ENCODE measurements around the gene STUB1. TPM values are rescaled to one million over a fixed set of nuclear protein-coding genes. Genes with fewer than 3 reads are reported as not detected.
A peak's percentile ranks its signal among the peaks of the same experiment; 100 is the strongest.

The STUB1 gene
- total RNA-seq, 1 donor from 2014 or later, result 125 TPM

DNA sequence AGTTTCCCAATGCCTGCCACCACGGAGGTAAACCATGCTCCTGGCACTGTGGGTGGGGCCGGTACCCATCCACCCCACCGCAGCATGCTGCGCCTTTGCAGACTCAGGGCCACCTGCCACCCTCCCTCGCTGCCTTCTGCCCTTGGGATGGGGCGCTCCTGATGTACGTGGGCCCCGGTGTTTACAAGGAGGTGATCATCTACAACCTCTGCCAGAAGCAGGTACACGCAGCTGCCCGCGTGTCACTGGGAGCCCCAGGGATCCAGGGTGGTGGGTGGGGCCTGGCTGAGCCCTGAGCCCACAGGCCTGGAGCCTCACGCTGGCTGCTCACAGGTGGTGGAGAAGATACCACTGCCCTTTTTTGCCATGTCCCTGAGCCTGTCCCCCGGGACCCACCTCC, 13.6 kb upstream of the STUB1 start:
- DNase-seq (ENCODE audit: low spot score), result no peak

DNA sequence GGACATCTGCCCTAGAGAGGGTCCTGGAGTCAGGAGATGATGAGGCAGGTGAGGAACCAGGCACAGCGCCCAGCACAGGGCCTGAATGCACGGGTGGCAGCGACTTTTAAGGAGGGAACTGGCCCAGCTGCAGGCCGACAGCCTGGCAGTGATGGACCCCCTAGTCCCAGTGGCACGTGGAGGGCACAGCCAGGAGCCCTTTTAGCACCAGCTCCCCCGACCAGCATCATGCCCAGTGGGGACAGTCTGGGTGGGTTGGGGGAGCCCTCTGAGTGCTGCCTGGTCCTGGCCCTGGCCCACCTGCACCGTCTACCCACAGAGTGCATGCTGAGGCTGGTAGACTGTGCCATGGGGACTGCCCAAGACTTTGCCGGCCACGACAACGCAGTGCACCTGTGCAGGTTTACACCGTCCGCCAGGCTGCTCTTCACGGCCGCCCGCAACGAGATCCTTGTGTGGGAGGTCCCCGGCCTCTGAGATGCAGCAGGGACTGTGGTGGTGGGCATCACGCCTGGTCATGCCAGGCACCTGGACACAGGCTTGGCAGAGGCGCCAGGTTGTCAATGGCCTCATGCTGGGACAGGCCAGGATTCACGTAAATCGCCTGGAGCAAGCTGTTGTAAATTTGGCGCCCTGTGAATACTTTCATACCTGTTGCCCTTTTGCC, 13.0 kb upstream of the STUB1 start:
- DNase-seq (ENCODE audit: low spot score), result no peak

GRCh38 chr16:667780-668518, 12.3 kb upstream of the STUB1 start, which contains the start of gene RHOT2:
TSS of gene RHOT2 (plus strand) at chr16:668132. CDS start at chr16:668200, 68 bp downstream.
- peak; percentile 93 for DNase-seq (ENCODE audit: low spot score)

GRCh38 chr16:668519-669171, 11.6 kb upstream of the STUB1 start:
- DNase-seq (ENCODE audit: low spot score), result no peak

- DNase-seq (ENCODE audit: low spot score), result no peak
These were observed 10.5 kb upstream of the STUB1 start for GRCh38 chr16:669666-670065.

DNA sequence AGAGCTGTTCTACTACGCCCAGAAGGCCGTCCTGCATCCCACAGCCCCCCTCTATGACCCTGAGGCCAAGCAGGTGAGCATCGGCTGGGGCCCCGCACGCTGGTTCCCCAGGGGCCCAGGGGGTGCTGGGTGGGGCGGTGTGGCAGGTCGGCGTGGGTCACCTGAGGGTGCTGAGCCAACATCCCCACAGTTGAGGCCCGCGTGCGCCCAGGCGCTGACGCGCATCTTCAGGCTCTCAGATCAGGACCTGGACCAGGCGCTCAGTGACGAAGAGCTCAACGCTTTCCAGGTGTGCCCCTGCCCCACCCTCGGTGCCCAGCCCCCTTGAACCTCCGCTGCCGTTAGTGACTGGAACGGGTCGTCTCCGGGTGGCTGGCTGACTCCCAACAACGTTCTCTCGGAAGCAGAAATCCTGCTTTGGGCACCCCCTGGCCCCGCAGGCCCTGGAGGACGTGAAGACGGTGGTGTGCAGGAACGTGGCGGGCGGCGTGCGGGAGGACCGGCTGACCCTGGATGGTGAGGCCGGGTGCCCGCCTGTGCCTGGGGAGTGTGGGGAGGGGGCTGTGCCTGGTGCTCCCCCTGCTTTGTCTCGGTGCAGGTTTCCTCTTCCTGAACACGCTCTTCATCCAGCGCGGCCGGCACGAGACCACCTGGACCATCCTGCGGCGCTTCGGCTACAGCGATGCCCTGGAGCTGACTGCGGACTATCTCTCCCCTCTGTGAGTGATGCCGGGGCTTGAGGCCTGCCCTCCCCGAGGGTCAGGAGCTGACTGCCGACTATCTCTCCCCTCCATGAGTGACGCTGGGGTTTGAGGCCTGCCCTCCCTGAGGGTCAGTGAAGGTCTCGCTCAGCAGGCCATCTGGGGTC, 9.5 kb upstream of the STUB1 start:
- no peak for DNase-seq (ENCODE audit: low spot score)

- DNase-seq (ENCODE audit: low spot score), result no peak
These were observed 8.7 kb upstream of the STUB1 start for GRCh38 chr16:671353-672131.

DNA sequence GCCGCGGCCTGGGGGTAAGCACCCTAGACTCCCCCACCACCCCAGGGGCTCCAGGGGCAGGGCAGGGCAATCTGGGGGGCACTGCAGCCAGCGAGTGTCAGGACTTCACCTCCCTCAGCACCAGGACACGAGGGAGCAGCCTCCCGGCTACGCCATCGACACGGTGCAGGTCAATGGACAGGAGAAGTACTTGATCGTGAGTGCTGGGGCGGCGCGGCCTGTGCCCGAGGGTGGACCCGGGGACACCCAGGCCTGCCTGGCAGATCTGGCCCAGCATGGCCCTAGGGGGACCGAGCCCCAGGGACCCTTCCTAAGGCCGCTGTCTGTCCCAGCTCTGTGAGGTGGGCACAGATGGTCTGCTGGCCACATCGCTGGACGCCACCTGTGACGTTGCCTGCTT, 7.8 kb upstream of the STUB1 start:
- no peak for DNase-seq (ENCODE audit: low spot score)

DNA sequence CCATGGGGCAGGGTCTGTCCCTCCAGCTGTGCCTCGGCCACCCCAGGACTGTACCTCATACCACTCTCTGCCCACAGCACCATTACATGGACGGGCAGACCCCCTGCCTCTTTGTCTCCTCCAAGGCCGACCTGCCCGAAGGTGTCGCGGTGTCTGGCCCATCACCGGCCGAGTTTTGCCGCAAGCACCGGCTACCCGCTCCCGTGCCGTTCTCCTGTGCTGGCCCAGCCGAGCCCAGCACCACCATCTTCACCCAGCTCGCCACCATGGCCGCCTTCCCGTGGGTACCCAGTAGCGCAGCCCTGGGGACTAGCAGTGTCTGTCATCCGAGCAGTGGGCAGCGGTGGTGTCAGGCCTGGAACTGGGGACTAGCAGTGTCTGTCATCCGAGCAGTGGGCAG, 7.4 kb upstream of the STUB1 start:
- DNase-seq (ENCODE audit: low spot score), result no peak

DNA sequence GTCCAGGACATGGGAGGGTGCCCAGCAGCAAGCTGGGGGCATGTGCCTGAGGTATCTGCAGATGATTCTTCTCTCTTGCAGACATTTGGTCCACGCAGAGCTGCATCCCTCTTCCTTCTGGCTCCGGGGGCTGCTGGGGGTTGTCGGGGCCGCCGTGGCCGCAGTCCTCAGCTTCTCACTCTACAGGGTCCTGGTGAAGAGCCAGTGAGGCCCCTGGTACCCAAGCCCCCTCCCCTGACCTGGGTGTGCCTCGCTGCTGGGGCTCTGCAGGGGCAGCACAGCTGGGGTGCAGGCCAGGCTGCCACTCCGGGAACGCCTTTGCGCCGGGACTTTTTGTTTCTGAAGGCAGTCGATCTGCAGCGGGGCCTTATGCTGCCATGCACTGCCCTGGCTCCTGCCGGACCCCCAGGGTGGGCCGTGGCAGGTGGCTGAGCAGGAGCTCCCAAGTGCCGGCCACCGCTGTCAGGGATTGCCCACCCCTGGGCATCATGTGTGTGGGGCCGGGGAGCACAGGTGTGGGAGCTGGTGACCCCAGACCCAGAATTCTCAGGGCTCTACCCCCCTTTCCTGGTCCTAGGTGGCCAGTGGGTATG, 6.7 kb upstream of the STUB1 start:
- DNase-seq (ENCODE audit: low spot score), result no peak

- no peak for DNase-seq (ENCODE audit: low spot score)
These were observed 5.9 kb upstream of the STUB1 start for GRCh38 chr16:674214-674881.

GRCh38 chr16:674968-675883, 5.0 kb upstream of the STUB1 start, which contains the start of gene RHBDL1:
TSS of gene RHBDL1 (plus strand) at chr16:675671. CDS start at chr16:675791, 120 bp downstream.
- no peak for DNase-seq (ENCODE audit: low spot score)

DNA sequence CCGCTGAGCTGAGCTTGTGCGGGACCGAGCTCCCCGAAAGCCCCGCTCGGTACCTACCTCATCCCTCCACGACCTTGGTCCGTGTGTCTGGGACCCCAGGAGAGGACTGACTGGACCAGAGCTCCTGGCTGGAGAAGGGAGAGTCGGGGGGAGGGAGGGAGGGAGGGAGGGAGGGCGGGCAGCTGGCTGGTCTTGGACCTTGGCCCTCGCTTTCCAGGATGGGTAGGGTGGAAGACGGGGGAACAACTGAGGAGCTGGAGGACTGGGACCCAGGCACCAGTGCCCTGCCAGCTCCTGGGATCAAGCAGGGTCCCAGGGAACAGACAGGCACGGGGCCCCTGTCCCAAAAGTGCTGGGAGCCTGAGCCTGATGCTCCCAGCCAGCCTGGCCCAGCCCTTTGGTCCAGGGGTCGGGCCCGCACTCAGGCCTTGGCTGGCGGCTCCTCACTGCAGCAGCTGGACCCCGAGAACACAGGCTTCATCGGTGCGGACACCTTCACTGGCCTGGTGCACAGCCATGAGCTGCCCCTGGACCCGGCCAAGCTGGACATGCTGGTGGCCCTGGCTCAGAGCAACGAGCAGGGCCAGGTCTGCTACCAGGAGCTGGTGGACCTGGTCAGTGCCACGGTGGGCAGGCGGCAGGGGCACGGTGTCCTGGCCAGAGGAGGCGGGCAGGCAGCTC, 4.2 kb upstream of the STUB1 start:
- DNase-seq (ENCODE audit: low spot score), result no peak

DNA sequence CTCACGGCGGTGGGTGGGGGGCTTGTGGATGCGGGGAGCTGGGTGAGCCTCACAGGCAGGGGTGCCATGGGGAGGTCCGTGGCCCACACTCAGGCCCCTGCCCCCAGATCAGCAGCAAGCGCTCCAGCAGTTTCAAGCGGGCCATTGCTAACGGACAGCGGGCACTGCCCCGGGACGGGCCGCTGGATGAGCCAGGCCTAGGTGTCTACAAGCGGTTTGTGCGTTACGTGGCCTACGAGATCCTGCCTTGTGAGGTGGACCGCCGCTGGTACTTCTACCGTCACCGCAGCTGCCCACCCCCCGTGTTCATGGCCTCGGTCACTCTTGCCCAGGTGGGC, 3.7 kb upstream of the STUB1 start:
- no peak for DNase-seq (ENCODE audit: low spot score)

GRCh38 chr16:676913-677312, 3.3 kb upstream of the STUB1 start:
- DNase-seq (ENCODE audit: low spot score), result peak; percentile 56

- no peak for DNase-seq (ENCODE audit: low spot score)
These were observed 2.7 kb upstream of the STUB1 start for GRCh38 chr16:677316-678190.

DNA sequence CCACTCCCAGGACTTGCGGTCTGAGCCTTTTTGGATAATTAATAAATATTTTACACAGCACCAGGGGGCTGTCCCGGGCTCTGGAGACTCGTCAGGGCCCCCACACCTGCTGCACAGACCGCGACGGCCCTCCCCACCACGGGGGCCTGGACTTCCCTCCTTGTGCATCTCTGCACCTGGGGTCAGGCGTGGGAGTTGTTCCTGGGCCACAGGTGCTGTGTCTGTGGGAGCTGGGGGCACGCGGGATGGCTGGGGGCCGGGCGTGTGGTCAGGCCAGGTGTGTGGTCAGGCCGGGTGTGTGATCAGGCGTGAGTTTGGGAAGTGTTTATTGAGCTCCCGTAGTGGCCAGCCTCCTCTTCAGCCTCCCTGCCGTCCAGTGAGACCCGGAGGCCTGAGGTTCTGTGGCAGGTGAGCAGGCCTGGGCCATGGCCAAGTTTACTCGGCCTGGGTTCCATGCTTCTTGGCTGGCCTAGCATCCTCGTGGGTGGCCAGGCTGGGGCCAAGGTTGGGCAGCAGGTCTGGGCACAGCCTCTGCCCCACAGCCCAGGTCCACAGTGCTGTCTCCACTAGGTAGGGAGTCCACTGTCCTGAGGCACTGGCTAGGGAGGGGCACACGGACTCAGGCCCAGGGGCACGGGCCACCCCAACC, 1.9 kb upstream of the STUB1 start:
- DNase-seq (ENCODE audit: low spot score), result no peak

Data from mucosa of gallbladder (tissue), 1 donor.